NCI-H446 treated with DMSO at 0.1 percent for 48 hours (cell line): ENCODE results near the gene BBS1.
"Not testable (repeated sequence)": the region's sequence is repeated elsewhere in the genome, so short reads cannot be mapped to it uniquely, and the experiment has no call there.

Experiments used
- DNase-seq: peaks from one replicate; lab custom pipeline; 2025; lab: John Stamatoyannopoulos, UW

Gene BBS1

GRCh38 chr11:66524304-66525040 lies 14.0 kb downstream of the BBS1 start:
- no peak for DNase-seq

GRCh38 chr11:66529069-66529468 lies 18.6 kb downstream of the BBS1 start:
- DNase-seq, result no peak

GRCh38 chr11:66529655-66530054 lies 19.2 kb downstream of the BBS1 start:
- DNase-seq, result no peak

GRCh38 chr11:66530927-66531709 lies 20.7 kb downstream of the BBS1 start:
- DNase-seq, result no peak

- DNase-seq, result no peak
Observed at GRCh38 chr11:66531841-66532240, 21.4 kb downstream of the BBS1 start.

GRCh38 chr11:66532784-66533183 lies 22.3 kb downstream of the BBS1 start:
- no peak for DNase-seq

GRCh38 chr11:66539170-66539869 lies 28.9 kb downstream of the BBS1 start:
- no peak for DNase-seq

GRCh38 chr11:66539870-66540213 lies 29.4 kb downstream of the BBS1 start:
- DNase-seq, result no peak

GRCh38 chr11:66540598-66540997 lies 30.2 kb downstream of the BBS1 start:
- DNase-seq, result not testable (repeated sequence)

GRCh38 chr11:66541892-66542291 lies 31.5 kb downstream of the BBS1 start:
- DNase-seq, result no peak

- no peak for DNase-seq
Observed at GRCh38 chr11:66542362-66542761, 31.9 kb downstream of the BBS1 start.

- DNase-seq, result no peak
Observed at GRCh38 chr11:66543263-66544107, 33.0 kb downstream of the BBS1 start.

- DNase-seq, result not testable (repeated sequence)
Observed at GRCh38 chr11:66544952-66545351, 34.5 kb downstream of the BBS1 start.

GRCh38 chr11:66545701-66546367 lies 35.4 kb downstream of the BBS1 start, which contains the start of gene ZDHHC24:
Gene ZDHHC24 (minus strand): TSS chr11:66546048. CDS start chr11:66546003, 45 bp downstream.
- peak; percentile 86 for DNase-seq

GRCh38 chr11:66546368-66546965 lies 36.0 kb downstream of the BBS1 start, which contains the start of gene ACTN3:
Gene ACTN3 (plus strand): TSS chr11:66546903. CDS start chr11:66546938, 35 bp downstream.
- DNase-seq, result no peak

- no peak for DNase-seq
Observed at GRCh38 chr11:66546966-66547661, 36.7 kb downstream of the BBS1 start.

- DNase-seq, result no peak
Observed at GRCh38 chr11:66547662-66548009, 37.2 kb downstream of the BBS1 start.

GRCh38 chr11:66548041-66548440 lies 37.6 kb downstream of the BBS1 start:
- DNase-seq, result no peak

GRCh38 chr11:66548774-66549630 lies 38.6 kb downstream of the BBS1 start:
- no peak for DNase-seq
